HG03196 (cell line): ENCODE measurements around the gene CEP83.

Experiments
- ATAC-seq: cut with Tn5 transposase; IDR thresholded peaks from one replicate; pipeline ENCODE4 v1.9.1; 2021; ENCODE audit not compliant: unreplicated experiment

CEP83 gene

DNA sequence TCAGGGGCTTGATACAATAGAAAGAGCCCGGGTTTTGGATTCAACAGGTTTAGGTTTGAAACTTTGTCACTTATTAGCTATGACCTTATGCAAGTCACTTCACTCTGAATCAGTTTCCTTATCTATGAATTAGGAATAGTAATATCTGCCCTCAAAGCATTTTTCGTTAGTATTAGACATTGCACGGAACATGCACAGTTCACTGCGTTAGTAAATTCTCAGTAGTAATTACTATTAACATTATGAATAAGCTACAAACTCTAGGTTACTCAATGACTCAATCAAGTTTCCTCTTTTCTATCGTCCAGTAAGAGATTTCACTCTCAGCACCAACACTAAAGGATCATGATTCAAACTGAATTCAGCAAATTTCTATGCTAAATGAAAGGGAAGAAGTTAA is 150.3 kb downstream of the CEP83 start:
- ATAC-seq, result peak; percentile 77

DNA sequence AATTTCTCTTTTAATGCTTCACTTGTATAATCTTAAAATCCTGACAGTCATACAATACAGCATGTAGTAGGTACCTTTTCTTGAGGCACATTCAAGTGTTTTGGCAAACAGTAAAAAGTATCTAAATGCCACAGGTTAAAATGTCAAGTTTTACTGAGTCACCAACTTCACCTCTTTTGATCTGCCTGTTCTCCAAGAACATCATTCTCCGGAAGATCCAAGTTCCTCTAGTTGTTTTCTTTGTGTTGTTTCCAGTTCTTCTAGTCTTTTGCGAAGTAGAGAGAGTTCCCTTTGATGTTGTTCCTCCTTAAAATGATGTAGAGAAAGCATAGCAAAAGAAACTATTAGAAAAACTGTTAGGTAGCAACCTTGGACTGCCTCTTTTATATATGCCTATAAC is 151.1 kb downstream of the CEP83 start:
- no peak for ATAC-seq

DNA sequence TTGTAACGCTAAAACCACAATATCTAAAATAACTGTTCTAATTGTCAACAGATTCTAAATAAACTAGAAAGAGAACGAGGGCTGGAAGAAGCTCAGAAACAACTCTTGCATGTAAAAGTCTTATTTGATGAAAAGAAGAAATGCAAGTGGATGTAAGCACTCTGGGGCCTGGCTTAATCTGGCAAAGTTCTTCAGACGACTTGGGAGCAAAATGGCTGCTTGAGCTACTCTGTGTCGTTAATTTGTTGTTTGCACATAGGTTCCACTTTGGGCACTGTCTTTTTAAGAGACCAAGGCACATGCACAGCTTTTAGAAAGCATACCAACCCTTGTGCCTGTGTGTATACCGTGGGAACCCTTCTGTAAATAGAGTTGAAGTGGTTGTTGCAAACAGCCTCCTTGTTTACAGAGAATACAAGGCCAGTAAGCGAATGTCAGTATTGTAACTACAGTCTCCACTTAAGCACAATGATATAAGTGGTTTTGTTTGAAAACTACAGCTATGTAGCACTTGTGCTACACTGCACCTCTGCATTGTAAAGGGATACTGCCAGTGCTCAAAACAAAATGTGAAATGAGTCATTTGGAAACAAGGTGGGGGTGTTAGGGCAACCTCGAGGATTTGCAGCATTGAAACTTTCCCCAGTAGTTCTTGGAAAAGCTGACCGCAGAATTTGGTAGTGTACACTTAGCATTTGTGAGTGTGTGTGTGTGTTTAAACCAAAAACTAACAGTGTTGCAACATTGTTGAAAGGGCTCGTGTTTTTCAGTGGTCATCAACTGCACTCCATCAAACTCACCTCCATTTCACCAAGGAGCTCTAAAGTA is 154.3 kb downstream of the CEP83 start:
- ATAC-seq, result no peak

DNA sequence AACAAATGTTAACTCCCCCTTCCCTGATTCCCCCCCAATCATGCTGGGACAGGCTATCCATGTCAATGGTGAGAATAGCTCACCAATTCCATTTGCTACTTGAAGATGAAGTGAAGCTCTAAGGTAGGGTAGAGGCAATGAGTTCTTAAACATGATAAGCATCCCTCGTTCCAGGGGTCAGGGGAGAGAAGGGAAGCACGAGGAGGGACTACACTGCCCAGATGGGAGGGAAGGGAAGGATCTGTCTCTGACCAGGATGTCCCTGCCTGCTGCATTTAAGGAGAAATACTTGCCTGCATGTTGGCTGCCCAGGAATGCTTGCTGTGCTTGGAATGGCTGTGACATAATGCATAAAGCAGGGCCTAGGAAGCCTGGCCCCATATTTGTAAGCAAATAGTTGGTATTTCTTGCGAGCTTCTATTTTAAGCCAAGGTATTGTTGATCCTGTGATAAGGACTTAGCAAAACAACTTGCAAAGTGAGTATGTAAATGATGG is 155.1 kb downstream of the CEP83 start:
- no peak for ATAC-seq

DNA sequence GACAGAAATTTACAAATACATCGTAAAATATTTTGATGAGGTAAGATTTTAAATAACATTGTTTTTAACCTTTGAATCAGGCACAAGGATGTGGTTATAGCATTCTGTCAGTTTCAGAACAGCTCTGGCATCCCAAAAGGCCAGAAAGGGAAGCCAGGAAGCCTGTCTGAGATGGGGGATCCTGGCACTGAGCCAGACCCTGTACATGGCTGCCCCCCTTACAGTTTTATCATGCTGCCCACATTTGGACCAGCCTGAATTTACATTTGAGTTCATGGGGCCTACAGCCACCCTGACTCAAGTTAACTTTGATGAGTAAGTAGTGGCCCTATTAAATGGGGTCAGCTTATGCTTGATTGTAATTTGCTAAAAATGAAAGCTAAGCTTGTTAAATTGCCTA is 155.7 kb downstream of the CEP83 start:
- no peak for ATAC-seq

DNA sequence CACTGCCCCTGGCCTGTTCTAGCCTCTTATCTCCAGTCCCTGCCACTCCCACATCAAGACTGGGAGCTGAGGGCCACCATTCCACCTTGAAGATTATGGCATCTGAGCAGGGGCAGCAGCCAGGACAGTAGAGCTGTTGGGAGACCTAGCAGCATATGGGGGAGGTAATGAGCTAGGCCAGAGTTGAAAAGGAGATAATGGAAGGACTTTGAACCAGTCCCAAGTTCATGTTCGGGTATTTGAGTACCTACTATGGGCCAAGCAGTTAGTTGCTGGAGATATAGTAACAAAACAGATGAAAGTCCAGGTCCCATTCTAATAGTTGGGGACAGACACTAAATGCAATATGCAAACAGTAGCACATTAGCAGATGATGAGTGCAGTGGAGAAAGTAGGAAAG is 159.8 kb downstream of the CEP83 start:
- ATAC-seq, result no peak

DNA sequence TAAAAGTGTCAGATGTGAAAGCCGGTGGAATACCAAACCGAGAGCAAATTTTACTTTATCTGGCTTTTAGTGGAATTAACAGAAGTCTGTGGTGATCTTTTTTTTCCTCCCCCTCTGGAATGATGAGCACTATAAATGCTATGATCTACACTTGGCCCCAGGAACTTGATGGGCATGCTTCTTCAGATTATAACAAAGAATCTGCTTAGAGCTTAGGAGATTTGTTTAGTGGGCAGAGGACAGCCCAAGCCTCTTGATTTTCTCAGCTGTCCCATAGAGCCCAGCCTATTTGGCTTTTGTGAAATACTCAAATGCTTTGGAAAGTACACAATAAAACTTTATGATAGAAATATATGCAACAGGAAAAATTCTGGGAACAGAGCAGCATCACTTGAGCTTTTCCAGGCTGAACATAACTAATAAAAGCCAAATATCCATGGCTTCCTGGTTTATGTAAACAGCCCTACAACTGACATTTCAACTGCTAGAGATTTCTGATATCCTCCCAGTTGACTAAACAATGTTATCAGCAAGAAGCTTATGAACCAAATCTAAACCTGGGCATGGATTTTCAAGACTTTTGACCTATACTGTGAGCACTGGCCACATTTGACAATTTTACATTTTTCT is 161.7 kb downstream of the CEP83 start:
- no peak for ATAC-seq

DNA sequence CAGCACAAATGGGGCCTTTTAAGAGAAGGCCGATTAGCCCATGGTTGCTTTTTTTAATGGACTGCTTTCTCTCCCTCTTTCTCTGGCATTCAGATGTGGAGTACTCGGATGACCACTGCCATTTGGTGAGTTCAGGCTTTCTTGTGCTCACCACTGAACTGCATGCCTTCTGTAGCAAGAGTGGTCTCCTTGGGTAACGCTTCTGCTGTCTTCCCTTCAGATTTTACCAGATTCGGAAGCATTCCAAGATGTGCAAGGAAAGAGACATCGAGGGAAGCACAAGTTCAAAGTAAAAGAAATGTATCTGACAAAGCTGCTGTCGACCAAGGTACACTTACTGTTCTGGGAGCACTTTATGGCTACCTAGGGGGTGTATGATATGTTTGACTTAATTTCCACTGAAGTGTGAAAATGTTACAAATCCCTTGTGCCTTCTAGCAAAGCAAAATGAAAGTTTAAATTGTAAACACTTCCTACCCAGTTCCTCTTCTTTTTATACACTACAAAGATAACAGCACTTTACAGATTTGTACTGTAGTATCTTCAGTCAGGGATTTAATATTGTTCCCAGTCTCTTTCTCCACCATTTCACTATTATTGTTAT is 162.5 kb downstream of the CEP83 start:
- ATAC-seq, result no peak

DNA sequence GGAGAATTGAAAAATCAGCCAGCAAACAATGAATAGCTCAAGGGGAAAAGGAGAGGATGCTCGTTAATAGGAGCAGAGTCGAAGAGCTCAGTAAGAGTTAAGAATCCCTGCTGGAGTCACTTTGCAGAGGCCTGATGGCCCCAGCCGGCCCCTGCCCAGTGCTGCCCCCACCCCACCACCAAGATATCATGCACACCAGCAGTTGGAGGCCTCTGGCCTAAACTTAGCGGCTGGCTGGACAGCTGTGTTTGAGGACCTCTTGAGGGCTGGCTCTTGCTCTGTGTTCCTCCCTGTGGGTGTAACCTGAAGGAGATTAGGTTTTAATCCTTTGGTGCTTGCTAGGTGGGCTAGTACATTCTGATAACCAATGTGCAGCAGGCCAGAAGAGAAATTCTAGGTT is 169.3 kb downstream of the CEP83 start:
- no peak for ATAC-seq

DNA sequence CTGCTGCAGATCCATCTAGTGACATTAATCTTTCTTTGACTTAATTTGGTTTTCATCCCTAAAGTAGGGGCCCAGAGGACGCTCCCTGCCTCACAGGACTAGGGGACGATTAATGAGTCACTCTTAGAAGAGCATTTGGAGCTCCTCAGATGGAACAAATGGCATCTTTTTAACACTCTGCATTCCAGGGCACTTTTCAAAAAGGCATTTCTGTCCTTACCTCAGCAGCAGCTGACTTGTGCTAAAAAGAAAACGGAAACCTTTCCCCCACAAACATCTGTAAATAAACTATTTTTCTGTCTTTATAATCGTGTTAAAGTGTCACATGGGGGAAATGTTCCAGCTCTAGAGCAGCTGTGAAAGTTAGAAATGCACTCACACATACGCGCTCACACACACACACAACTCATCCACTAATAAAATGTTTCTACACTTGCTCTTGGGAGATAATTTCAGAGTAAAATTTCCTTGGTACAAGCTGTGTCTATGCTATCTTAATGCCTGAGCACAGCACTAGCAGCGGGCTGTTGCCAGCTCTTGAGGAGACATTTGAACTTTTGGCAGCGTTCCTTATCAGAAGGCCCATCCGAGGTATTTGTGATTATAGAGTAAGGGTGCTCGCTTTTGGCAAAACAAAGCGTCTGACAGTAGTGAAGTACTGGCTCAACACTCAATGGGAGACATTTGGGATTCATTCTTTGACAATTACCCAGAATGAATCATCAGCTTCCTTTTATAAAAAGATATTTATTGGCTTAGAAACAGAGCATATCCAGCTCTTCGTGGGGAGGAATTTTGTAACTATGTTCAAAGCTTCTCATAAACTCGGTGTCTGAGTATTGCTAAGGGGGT is 170.0 kb downstream of the CEP83 start:
- ATAC-seq, result no peak

DNA sequence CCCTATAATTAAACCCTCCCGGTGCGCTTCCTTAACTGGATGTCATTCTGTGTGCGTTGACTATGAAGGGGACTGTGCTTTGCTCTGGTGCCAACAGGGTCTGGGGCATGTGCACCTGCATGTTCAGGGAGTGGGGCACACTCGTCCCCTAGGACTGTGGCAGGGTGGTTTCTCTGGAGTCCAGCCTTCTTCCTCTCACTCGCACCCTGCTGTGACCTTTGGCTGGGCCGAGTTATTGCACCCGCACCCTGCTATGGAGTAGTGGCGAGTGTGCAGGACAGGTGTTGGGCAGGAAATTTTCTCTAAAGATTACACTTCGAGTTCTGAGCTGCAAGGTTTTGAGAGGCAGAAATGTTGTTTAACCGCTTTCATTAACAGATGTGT is 172.4 kb downstream of the CEP83 start:
- no peak for ATAC-seq

DNA sequence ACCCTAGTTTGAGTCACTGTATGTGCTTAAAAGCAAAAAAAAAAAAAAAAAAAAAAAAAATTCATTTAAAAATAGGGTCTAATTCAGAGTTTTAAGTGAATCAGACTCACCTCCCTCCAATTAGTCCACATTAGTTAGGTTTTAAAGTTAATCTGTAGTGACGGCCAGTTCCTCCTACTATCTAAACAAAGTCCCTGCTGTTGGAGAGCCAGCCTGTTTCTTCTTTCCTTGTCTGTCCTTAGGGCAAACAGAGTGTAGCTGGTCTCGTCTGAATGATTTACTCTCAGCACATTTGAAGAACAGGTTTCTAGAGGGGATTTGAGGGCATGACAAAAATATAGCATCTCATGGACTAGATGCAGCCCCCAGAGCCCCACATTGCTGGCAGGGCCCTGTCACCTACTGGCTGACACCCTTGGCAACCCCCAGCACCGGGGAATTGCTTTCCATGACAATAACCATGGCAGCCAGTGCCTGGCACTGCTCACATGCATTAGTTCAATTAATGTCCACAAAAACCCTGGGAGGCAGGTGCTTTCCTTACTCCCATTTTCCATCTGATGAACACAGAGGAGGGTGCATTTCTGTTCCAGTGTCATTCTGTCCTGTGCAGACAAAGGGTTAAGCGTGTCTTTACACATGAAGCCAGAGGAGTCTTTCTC is 173.0 kb downstream of the CEP83 start:
- no peak for ATAC-seq

DNA sequence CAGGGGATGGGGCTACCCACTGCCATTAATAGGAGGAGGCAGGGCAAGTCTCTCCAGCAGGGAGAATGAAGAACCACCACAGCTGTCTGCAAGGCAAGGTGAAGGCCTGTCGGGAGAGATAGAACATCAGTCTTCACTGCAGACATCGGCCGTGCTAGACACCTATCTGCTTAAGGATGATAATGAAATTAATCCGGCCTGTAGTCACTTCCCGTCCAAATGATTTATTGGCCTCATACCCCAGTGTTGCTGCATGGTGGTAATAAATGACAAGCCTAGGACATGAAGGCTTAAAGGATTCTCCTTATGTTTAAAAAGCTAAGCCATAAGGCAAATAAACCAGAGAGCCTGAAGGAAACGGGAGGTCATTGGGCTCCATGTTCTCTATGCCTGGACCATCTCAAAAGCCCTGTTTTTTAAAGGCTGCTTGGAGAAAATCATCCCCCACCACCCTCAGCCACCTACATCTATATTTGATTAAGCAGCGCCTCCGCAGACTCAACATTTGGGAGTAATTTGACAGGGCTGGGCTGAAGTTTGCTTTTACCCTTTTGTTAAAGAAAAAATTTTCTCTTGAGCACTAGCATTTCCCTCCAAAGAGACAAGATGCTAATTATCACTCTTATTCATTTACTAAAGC is 173.6 kb downstream of the CEP83 start:
- ATAC-seq, result no peak

DNA sequence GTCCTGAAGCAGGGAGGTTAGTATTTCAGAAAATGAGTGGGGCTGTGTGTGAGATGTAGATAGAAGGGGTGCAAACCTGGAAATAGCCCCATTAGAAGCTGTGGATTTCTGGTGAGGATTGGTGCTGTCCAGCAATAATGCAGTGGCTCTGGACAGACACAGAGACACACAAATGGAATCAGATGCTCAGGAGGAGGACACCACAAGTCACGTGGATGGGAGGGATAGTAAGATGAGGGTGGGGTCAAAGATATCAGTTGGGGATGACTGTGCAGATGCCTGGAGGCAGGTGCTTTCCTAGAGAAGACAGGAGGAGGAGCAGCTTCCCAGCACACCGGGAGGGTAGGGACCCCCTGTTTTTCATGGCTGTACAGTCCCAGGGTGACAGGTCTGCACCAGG is 174.8 kb downstream of the CEP83 start:
- ATAC-seq, result no peak

DNA sequence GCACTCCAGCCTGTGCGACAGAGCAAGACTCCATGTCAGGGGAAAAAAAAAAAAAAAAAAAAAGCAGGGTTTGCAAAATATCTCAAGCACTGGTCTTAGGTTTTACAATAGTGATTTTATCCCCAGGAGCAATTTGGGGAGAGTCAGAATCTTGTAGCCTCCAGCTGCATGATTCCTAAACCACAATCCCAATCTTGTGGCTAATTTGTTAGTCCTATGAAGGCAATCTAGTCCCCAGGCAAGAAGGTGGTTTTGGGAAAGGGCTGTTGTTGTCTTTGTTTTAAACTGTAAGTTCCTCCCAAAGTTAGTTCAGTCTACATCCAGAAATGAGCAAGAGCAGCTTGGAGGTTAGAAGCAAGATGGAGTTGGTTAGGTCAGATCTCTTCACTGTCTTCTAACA is 175.6 kb downstream of the CEP83 start:
- ATAC-seq, result no peak

DNA sequence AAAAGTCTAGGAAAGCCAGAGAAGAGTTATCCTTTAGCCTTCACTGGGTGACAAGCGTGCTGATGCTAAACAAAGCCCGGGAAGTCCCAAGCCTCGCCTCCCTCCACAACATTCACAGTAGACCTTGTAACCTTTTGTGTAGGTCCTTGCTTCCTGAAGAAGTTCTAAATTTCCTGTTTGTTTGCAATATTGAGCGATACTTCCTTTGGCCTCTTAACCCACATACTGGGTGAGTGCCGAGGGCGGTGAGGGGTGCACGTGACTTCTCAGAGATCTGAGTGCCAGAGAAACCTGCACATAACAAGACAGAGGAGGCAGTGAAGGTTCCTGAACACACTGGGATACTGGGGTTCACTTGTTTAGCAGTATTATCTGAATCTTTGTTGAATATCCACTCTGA is 177.0 kb downstream of the CEP83 start:
- no peak for ATAC-seq

DNA sequence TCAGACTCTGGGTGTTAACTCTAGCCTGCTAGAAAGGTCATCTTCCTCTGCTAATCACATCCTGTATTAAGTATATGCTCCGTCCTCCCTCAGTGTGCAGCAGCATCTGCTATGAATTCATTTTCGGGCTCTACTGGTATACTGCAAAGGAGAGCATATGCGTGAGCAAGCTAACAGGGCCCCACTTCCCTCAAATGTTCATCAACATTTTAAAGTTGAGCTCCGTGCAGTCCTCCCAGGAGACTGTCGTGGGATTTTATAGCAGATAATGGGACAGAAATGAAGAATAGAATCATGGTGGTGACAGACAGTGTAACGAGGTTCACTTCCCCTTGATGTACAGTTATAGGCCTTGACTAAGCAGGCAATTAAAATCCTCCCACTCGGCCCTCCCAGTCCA is 179.6 kb downstream of the CEP83 start:
- no peak for ATAC-seq

DNA sequence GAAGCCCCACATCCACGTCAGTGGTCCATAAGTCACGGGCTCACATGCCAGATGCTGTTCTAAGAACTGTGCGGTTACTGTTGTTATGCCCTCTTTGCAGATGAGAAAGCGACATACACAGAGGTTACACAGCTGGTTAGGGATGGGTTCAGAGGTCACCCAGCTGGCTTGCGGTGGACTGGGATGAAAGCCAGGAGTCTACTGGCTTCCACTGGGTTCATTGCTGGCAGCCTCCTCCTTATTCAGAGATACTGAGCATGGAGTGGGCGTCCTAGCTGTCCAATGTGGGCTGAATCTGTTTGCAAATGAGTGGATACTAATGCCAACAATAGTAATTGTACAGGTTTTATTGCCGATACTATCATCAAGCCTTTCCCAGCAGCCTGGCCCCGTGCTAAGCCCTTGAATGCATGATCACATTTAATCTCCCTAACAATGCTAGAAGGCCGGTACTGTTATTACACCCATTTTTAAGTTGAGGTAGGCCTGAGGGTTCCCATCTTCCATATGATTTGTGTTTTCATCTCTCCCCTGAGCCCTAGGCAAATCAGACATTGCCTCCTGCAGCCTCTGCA is 182.2 kb downstream of the CEP83 start:
- ATAC-seq, result no peak

DNA sequence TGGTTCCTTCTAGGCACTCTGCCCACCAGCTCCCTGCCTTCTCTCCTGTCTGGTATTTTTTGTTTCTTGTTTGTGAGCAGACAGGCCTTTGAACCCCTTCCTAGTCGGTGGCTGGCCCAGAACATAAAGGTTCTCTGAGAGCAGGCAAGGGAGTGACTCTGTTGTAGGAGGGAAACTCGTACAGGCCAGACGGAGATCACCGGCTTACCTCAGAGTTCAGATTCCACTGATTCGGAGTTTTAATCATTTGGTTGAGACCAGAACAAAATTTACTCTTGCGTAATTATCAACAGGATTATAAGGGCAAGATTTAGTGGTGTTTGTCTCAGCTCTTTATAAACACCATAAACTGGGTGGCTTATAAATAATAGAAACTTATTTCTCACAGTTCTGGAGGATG is 182.9 kb downstream of the CEP83 start:
- ATAC-seq, result no peak

DNA sequence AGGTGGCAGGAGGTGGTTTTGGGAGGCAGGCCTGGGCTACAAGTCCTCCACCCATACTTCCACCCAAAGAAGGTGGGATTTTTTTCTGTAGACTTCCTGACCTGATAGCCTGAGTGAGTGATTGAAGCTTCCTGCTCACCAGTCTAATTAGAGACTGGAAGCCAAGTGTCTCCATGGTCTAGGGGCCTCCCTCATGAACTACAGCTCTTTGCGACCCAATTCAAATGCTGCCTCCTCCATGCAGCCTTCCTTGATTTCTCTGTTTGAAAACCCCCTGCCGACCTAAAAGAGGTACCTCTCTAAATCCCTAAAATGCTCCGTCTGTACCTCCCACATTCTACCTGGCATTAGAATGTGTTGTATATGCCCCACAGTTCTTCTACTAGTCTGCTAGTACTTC is 186.4 kb downstream of the CEP83 start:
- ATAC-seq, result no peak
